GM12874 (cell line): ENCODE measurements around the gene TGM4.

Source experiments
- CTCF ChIP-seq: IDR thresholded peaks from 2 replicates; pipeline ENCODE4 v1.5.1; 2011; ENCODE audit warnings: low read depth, mild to moderate bottlenecking, control low read depth, low read length, moderate library complexity; ENCODE audit not compliant: insufficient read depth

The TGM4 gene

GRCh38 chr3:44874308-44874707 is at the start of gene TGM4:
TGM4 (plus strand) TSS chr3:44874608; CDS start chr3:44874679, 71 bp downstream.
- TF ChIP-seq CTCF: no peak

DNA sequence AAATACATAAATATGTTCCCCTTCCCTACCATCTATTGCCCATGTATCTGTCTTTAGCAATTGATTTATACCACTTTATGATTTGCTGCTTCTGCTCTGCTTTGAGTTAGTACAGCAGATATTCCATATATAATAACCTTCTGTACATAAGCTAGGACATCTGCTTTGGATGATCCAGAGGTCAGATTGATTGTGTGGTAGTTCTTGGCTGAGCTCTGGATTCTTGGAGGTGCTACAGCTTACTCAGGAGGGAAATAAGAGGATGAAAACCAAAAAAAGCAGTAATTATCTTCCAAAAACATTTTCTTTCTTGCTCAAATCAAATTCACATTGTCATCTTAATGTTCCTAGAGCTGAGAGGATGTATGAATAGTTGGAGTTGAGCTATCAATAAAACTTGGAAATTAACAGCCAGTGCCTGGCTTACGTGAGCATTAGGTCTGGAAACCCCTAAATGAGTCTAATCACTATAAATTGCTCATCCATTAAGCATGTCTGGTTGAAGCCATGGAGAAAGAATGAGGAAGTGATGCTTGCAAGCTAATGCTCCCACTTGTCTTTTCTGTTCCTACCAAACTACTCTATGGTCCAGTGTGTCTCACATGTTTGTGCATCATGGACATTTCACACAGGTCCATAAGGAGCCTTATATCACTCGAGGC is 49.0 kb upstream of the TGM4 start:
- no peak for TF ChIP-seq CTCF

DNA sequence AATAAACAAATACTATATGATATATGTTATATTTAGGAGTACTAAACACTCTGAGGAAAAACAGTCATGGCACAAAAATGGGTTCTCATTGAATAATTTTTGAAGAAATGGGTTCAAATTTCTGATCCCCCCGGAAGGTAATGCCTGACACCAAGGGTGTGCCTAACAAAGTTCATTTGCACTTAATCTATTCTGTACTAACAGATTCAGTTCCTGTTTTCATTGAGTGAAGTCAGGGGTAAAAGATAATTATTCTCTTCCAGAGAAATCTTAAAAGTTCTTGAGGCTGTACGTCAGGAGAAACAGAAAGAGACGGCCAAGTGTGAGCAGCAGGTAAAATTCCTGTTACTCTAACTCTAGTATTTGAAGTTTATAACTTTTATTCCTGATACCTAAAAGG is 47.2 kb upstream of the TGM4 start:
- no peak for TF ChIP-seq CTCF

GRCh38 chr3:44831232-44831631 is 43.2 kb upstream of the TGM4 start:
- no peak for TF ChIP-seq CTCF

DNA sequence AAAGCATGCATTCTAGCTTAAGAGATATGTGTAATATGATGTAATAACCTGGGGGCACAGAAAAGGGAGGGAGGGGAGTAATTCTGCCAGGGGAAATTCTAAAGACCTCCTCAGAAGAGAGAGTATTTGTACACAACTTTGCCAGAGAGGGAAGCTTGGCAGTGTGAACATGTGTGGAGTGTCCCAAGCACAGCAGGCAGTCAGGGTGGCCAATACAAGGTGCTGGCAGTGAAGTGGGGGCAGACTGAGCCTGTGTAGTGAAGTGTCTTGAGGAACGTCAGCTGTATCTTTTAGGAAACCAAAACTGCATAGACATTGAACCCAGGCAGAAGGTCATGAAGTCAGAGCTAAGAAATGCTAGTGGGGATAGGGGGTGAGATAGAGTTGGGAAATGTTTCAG is 42.4 kb upstream of the TGM4 start:
- no peak for TF ChIP-seq CTCF

DNA sequence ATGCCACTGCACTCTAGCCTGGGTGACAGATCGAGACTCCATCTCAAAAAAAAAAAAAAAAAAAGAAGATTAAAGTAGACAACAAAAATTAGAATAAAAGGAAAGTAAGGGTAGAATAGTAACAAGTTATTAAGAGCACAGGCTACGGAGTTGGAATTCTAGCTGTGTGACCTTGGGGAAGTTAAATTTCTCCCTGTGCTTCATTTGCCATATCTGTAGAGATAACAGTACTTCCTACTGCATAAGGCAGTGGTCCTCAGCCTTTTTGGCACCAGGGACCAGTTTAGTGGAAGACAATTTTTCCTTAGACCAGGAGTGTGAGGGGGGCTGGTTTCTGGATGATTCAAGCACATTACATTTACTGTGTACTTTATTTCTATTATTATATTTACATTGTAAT is 41.4 kb upstream of the TGM4 start:
- TF ChIP-seq CTCF: no peak

- no peak for TF ChIP-seq CTCF
Measured at GRCh38 chr3:44833394-44833793, 41.0 kb upstream of the TGM4 start.
